ENCODE results near the gene CLEC2L.

GRCh38 chr7:139515266-139515665, 8.2 kb upstream of the CLEC2L start:
- TF ChIP-seq CTCF (IDR thresholded peaks at IDR 0.05) (no peak), EP300 (IDR thresholded peaks at IDR 0.05) (no peak)

Measured in tibial nerve (tissue), 4 donors.